IMR-90 (cell line): ENCODE data around the gene ARF1.

Source experiments
- BHLHE40 ChIP-seq: fragments of 150-350 bp; IDR thresholded peaks from 2 replicates; pipeline ENCODE4 v1.6.1; 2016; ENCODE audit warnings: mild to moderate bottlenecking, low read depth, low read length
- CEBPB ChIP-seq: IDR thresholded peaks from 2 replicates; pipeline ENCODE4 v1.6.1; 2012; ENCODE audit warnings: low read depth, low read length, improper control_type of control experiment
- ELK1 ChIP-seq: fragments of 150-350 bp; IDR thresholded peaks from 2 replicates; pipeline ENCODE4 v1.6.1; 2016; ENCODE audit warnings: low read depth, mild to moderate bottlenecking, low read length, moderate library complexity, borderline replicate concordance
- FOS ChIP-seq: fragments of 150-350 bp; IDR thresholded peaks from 2 replicates; pipeline ENCODE4 v1.6.1; 2016; ENCODE audit warnings: low read depth, low read length
- MAFK ChIP-seq: IDR thresholded peaks from 2 replicates; pipeline ENCODE4 v1.6.1; 2012; ENCODE audit warnings: low read depth, low read length, improper control_type of control experiment
- MXI1 ChIP-seq: IDR thresholded peaks from 2 replicates; pipeline ENCODE4 v1.6.1; 2012; ENCODE audit warnings: low read depth, mild to moderate bottlenecking, low read length, moderate library complexity, borderline replicate concordance
- POLR2A ChIP-seq: IDR thresholded peaks from 2 replicates; pipeline ENCODE4 v1.6.1; 2012; ENCODE audit warnings: mild to moderate bottlenecking, low read depth, low read length
- RAD21 ChIP-seq: IDR thresholded peaks from 2 replicates; pipeline ENCODE4 v1.6.1; 2012; ENCODE audit warnings: low read length, improper control_type of control experiment
- SMC3 ChIP-seq: fragments of 150-350 bp; IDR thresholded peaks from 2 replicates; pipeline ENCODE4 v1.6.1; 2016; ENCODE audit warnings: low read depth, mild to moderate bottlenecking, antibody characterized with exemption, low read length, moderate library complexity
- TF ChIP-seq, protein P1 (sequence below): conservative IDR thresholded peaks from 2 replicates; pipeline ENCODE4 v1.5.1; 2012; ENCODE audit warnings: mild to moderate bottlenecking, low read depth, low read length, improper control_type of control experiment
- TF ChIP-seq, protein P2 (sequence below): fragments of 150-350 bp; IDR thresholded peaks from 2 replicates; pipeline ENCODE4 v1.6.1; 2017; ENCODE audit warnings: mild to moderate bottlenecking, antibody characterized with exemption, low read length, low read depth

- no peak for TF ChIP-seq ELK1
- TF ChIP-seq, protein P1, sequence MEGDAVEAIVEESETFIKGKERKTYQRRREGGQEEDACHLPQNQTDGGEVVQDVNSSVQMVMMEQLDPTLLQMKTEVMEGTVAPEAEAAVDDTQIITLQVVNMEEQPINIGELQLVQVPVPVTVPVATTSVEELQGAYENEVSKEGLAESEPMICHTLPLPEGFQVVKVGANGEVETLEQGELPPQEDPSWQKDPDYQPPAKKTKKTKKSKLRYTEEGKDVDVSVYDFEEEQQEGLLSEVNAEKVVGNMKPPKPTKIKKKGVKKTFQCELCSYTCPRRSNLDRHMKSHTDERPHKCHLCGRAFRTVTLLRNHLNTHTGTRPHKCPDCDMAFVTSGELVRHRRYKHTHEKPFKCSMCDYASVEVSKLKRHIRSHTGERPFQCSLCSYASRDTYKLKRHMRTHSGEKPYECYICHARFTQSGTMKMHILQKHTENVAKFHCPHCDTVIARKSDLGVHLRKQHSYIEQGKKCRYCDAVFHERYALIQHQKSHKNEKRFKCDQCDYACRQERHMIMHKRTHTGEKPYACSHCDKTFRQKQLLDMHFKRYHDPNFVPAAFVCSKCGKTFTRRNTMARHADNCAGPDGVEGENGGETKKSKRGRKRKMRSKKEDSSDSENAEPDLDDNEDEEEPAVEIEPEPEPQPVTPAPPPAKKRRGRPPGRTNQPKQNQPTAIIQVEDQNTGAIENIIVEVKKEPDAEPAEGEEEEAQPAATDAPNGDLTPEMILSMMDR = no peak
- no peak for TF ChIP-seq CEBPB
- no peak for TF ChIP-seq MAFK
- no peak for TF ChIP-seq POLR2A
- no peak for TF ChIP-seq RAD21
- TF ChIP-seq, protein P2, sequence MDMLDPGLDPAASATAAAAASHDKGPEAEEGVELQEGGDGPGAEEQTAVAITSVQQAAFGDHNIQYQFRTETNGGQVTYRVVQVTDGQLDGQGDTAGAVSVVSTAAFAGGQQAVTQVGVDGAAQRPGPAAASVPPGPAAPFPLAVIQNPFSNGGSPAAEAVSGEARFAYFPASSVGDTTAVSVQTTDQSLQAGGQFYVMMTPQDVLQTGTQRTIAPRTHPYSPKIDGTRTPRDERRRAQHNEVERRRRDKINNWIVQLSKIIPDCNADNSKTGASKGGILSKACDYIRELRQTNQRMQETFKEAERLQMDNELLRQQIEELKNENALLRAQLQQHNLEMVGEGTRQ = no peak
- no peak for TF ChIP-seq FOS
- no peak for TF ChIP-seq SMC3
- no peak for TF ChIP-seq MXI1
- TF ChIP-seq BHLHE40 = no peak
Observed at GRCh38 chr1:228144193-228144992, 61.9 kb downstream of the ARF1 start.
